Panc1 (cell line): Measurements from ENCODE around the gene WIPF2. TPM values are rescaled to one million over a fixed set of nuclear protein-coding genes. Genes with fewer than 3 reads are reported as not detected.

Source experiments
- ATAC-seq: fragments of 200-7000 bp; cut with Tn5 transposase; 2 replicates; pipeline ENCODE4 v1.9.1; 2020; ENCODE audit warnings: mild to moderate bottlenecking, moderate library complexity
- BruUV-seq: library from RNA; stranded (reverse); fragments of 400-500 nt; replicated peaks from 2 replicates; lab custom pipeline; 2021; lab: Mats Ljungman, UMichigan
- CTCF ChIA-PET: fragments of 300-600 bp; sonication (Branson Sonifier 250); formaldehyde crosslinking; loops from one replicate; lab custom pipeline; 2022; ENCODE audit warnings: antibody characterized with exemption; lab: Charles Lee
- POLR2A ChIA-PET: fragments of 300-600 bp; sonication (Branson Sonifier 250); formaldehyde crosslinking; loops from one replicate; lab custom pipeline; 2022; ENCODE audit warnings: antibody characterized with exemption; lab: Charles Lee
- DNase-seq: peaks from one replicate; pipeline ENCODE4 v3.0.0-alpha.2; 2010; ENCODE audit warnings: low read depth, low spot score
- H3K27ac ChIP-seq: 2 replicates; pipeline ENCODE4 v1.5.1; 2011; ENCODE audit warnings: mild to moderate bottlenecking, low read length, inconsistent platforms
- H3K27me3 ChIP-seq: fragments of 200-500 bp; sonication (Bioruptor generic); 2 replicates; pipeline ENCODE4 v1.6.0; 2014; ENCODE audit warnings: low read length, inconsistent platforms; ENCODE audit not compliant: control insufficient read depth, insufficient read depth
- H3K36me3 ChIP-seq: fragments of 200-500 bp; sonication (Bioruptor generic); 2 replicates; pipeline ENCODE4 v1.5.1; 2014; ENCODE audit warnings: inconsistent platforms, mild to moderate bottlenecking, low read length, moderate library complexity; ENCODE audit not compliant: control insufficient read depth, insufficient read depth
- H3K4me1 ChIP-seq: 2 replicates; pipeline ENCODE4 v1.5.1; 2011; ENCODE audit warnings: inconsistent platforms, mild to moderate bottlenecking, low read length, moderate library complexity; ENCODE audit not compliant: control insufficient read depth, insufficient read depth
- H3K4me3 ChIP-seq, 2 experiments: 2 replicates each; pipeline ENCODE4 v1.5.1; 2011 to 2012; ENCODE audit warnings: low read depth in 2 of 2, low read length in 2 of 2, mild to moderate bottlenecking in 2 of 2, inconsistent platforms in 1 of 2, moderate library complexity in 1 of 2
- H3K9me3 ChIP-seq: fragments of 200-500 bp; sonication (Bioruptor generic); 2 replicates; pipeline ENCODE4 v1.5.1; 2014; ENCODE audit warnings: low read depth, mild to moderate bottlenecking, inconsistent platforms, low read length, moderate library complexity; ENCODE audit not compliant: control insufficient read depth, insufficient read depth
- CTCF ChIP-seq: fragments of 450-650 bp; IDR thresholded peaks from 2 replicates; pipeline ENCODE4 v1.5.1; 2017; ENCODE audit warnings: mild to moderate bottlenecking
- POLR2AphosphoS5 ChIP-seq: IDR thresholded peaks from 2 replicates; pipeline ENCODE4 v1.6.1; 2012; ENCODE audit warnings: mild to moderate bottlenecking, low read depth, low read length, moderate library complexity
- REST ChIP-seq, 2 experiments: IDR thresholded peaks; 2 replicates each; pipeline ENCODE4 v1.6.1; 2011 to 2012; ENCODE audit warnings: low read depth in 2 of 2, control low read depth in 1 of 2, low read length in 1 of 2, mild to moderate bottlenecking in 1 of 2, moderate library complexity in 1 of 2; ENCODE audit not compliant: insufficient read depth in 1 of 2
- SIN3A ChIP-seq: IDR thresholded peaks from 2 replicates; pipeline ENCODE4 v1.6.1; 2012; ENCODE audit warnings: low read depth, mild to moderate bottlenecking, low read length, moderate library complexity, borderline replicate concordance; ENCODE audit not compliant: insufficient read depth
- TCF7L2 ChIP-seq: IDR thresholded peaks from 2 replicates; pipeline ENCODE4 v1.6.1; 2011; ENCODE audit warnings: mild to moderate bottlenecking, low read depth, low read length, inconsistent platforms
- in situ Hi-C: cut with HindIII; loops from 2 replicates; pipeline ENCODE4 v1.10.0; 2016; ENCODE audit warnings: low sequenced_read_pairs, low pct_unique_long_range_greater_than_20kb
- intact Hi-C: fragments of 100-400 bp; cut with micrococcal nuclease; formaldehyde crosslinking; loops from one replicate; pipeline ENCODE4 v1.10.0; 2022; ENCODE audit not compliant: unreplicated experiment
- total RNA-seq: library from RNA; stranded (reverse); gene quantifications from one replicate; pipeline ENCODE4 v1.2.1, GENCODE V29; 2021; ENCODE audit not compliant: unreplicated experiment

The WIPF2 gene
- total RNA-seq, 1 experiment from 2014 or later, result 45.9 TPM

- Histone ChIP-seq H3K27me3 (no peaks in the 10 kb centered on the region), H3K36me3 (no peaks in the 10 kb centered on the region), H3K9me3 (no peaks in the 10 kb centered on the region), H3K27ac (peak overlapping the region; percentile 69), H3K4me3 (no peak overlapping the region), H3K4me1 (peaks cover 86% of the 10 kb centered on the region)
- intact Hi-C loops (no loop called here), in situ Hi-C loops (no loop called here)
- no peak for ATAC-seq
- CTCF ChIA-PET, result no interaction called here
- POLR2A ChIA-PET, result interaction anchor here (0.5 to 0.7 kb wide), 3 partner anchors 8 to 40 kb away, joined by 3 to 11 read pairs (median 6); no protein-coding TSS in a partner anchor
- no peak for DNase-seq
- BruUV-seq, result no TSS peak
- TF ChIP-seq POLR2AphosphoS5, result no peak
- no peak for TF ChIP-seq CTCF
- TF ChIP-seq REST (IDR thresholded peaks at IDR 0.05; ENCODE audit: insufficient read depth in 1 of 2, low read depth in 2 of 2, low read length in 1 of 2), result no peak
- no peak for TF ChIP-seq TCF7L2
- no peak for TF ChIP-seq SIN3A
Measured at GRCh38 chr17:40325156-40326013, 106.3 kb downstream of the WIPF2 start.

- CTCF ChIA-PET, result interaction anchor here (0.6 kb wide), 1 partner anchor 9 kb away, joined by 3 read pairs; no protein-coding TSS in a partner anchor
- no peaks in the 10 kb centered on the region for H3K36me3 ChIP-seq
- TF ChIP-seq REST (IDR thresholded peaks at IDR 0.05; ENCODE audit: insufficient read depth in 1 of 2, low read depth in 2 of 2, low read length in 1 of 2) (no peak), TCF7L2 (no peak), POLR2AphosphoS5 (no peak), CTCF (no peak), SIN3A (no peak)
- H3K27ac ChIP-seq, result peak overlapping the region; percentile 69
- peak; percentile 28 for ATAC-seq
- in situ Hi-C loops, result no loop called here
- intact Hi-C loops, result no loop called here
- no peaks in the 10 kb centered on the region for H3K9me3 ChIP-seq
- BruUV-seq, result no TSS peak
- H3K4me3 ChIP-seq, result peak overlapping the region in 1 of 2 experiments; percentile 15; a peak in 2 of 4 replicates
- no peak for DNase-seq
- H3K27me3 ChIP-seq, result no peaks in the 10 kb centered on the region
- peaks cover 86% of the 10 kb centered on the region for H3K4me1 ChIP-seq
- POLR2A ChIA-PET, result interaction anchor here (0.7 kb wide), 2 partner anchors 9 to 13 kb away, joined by 11 read pairs; no protein-coding TSS in a partner anchor
Measured at GRCh38 chr17:40326014-40326831, 107.1 kb downstream of the WIPF2 start.
